ENCODE data around the gene MAN2B2.

DNA sequence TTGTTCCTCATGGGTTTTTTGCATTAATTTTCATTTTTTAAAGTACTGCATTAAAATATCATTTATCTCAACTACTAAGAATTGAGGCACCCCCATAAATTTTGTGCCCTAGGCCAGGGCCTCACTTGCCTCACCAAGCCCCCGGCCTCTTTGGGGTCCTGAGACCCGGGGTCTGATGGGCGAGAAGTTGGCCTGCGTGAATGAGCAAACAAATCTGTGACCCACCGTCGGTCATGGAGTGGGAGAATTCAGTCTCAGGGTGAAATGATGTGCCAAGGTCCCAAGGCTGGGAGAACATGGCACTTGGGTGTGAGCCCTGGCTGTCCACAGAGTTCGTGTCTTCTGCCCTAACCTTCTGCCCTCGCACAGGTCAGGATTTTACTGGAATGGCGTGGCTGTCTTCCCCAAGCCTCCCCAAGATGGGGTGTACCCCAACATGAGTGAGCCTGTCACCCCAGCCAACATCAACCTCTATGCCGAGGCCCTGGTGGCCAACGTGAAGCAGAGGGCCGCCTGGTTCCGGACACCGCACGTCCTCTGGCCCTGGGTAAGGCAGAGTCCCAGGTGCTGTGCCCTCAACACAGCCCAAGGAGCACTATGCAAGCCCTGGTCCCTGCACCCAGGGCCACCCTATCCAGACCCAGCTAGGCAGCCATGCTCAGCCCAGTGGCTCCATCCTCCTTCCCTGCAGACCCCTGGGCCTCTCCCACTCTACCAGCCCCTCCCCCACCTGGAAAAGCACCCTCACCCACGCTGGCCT is 18.0 kb downstream of the MAN2B2 start:
- TF ChIP-seq MAFK (IDR thresholded peaks at IDR 0.05; ENCODE audit: low read depth, low read length) (no peak), MXI1 (IDR thresholded peaks at IDR 0.05; ENCODE audit: borderline replicate concordance, low read depth, low read length) (no peak), POLR2A (IDR thresholded peaks at IDR 0.05; ENCODE audit: low read depth, low read length) (no peak), CHD1 (IDR thresholded peaks at IDR 0.05; ENCODE audit: low read depth, low read length) (no peak)
- TF ChIP-seq, protein P1, sequence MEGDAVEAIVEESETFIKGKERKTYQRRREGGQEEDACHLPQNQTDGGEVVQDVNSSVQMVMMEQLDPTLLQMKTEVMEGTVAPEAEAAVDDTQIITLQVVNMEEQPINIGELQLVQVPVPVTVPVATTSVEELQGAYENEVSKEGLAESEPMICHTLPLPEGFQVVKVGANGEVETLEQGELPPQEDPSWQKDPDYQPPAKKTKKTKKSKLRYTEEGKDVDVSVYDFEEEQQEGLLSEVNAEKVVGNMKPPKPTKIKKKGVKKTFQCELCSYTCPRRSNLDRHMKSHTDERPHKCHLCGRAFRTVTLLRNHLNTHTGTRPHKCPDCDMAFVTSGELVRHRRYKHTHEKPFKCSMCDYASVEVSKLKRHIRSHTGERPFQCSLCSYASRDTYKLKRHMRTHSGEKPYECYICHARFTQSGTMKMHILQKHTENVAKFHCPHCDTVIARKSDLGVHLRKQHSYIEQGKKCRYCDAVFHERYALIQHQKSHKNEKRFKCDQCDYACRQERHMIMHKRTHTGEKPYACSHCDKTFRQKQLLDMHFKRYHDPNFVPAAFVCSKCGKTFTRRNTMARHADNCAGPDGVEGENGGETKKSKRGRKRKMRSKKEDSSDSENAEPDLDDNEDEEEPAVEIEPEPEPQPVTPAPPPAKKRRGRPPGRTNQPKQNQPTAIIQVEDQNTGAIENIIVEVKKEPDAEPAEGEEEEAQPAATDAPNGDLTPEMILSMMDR (conservative IDR thresholded peaks at IDR 0.05; ENCODE audit: low read depth, low read length): no peak

Data from IMR-90 (cell line).